Activated CD4-positive, CD25-positive, alpha-beta regulatory T cell (primary cell): Measurements from ENCODE around the gene TPRX1.
"Not testable (repeated sequence)": the region's sequence is repeated elsewhere in the genome, so short reads cannot be mapped to it uniquely, and the experiment has no call there.

Experiments used
- DNase-seq, 4 experiments: peaks; one replicate each; lab custom pipeline; 2025; lab: John Stamatoyannopoulos, UW

Gene TPRX1

DNA sequence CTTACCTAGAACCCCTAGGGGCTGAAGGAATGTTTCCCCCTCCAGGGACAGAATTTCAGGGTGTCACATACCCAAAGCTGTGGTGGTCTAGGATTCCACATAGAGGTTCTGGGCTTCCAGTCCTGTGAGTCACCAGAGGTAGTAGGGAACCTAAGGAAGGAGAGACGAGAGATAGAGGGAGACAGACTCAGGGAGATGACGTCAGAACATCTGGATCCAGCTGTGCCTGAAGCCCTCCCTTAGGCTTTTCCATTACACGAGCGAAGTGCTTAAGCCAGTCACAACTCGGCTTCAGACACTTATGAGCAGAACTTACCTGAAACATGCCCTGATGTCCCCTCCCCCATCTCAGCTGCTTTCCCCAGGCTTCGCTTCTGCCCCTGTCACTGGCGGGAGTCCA, 37.7 kb downstream of the TPRX1 start:
- no peak for DNase-seq

DNA sequence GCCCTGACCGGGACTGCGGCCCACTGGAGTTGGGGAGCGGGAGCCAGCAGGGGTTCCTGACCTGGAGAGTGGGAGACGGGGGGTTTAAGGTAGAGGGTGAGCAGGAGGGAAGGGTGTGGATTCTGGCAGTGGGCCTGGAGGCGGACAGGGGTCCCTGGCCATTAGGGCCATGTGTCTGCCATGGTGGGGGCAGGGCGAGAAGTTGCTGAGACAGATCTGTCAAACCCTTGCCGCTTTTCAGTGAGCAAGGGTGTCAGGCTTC, 38.1 kb downstream of the TPRX1 start:
- DNase-seq, result no peak

DNA sequence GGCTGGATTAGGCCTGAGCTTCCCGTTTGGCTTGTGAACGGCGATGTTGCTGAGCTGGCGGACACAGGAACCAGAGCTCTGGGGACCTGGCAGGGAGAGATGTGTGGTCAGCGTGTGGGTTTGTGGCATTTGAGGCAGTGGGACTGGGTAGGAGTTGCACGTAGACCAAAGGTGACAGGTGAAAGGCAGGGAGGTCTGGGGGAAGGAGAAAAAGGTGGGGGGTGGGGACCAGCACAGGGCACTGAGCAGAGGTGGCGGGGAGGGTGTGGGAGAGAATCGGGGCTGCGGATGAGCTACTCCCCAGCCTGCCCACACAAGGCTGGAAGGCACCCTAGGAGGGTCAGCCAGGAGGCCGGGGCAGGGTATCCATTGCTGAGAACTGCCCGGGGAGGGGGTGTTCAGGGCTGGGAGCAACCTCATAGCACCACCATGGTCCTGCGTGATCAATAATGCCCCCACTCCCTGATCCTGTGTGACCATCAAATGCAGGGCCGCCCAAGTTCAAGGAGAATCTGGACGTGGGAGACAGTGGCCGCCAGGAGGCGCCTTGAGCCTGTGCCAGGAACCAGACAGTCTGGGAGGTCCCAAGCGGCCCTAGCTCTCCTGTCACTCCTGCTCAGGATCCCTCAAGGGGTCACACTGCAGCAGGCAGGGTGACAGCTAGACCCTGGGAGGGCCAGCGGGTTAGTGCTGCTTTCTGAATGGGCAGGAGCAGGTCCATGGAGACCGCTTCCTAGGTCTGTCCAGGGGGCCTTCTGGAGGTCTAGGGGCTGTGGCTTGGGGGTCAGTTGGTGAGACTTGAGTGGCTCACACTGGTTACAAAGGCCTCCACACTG, 38.6 kb downstream of the TPRX1 start:
- no peak for DNase-seq

DNA sequence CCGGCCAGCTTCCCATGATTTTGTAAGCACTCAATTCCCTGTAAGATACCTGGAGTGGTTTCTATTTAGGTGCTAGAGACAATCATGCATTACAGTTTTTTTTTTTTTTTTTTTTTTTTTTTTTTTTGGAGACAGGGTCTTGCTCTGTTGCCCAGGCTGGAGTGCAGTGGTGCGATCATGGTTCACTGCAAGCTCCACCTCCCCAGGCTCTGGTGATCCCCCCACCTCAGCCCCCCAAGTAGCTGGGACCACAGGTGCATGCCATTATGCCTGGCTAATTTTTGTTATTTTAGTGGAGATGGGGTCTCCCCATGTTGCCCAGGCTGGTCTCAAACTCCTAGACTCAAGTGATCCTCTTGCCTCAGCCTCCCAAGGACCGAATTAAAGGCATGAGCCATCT, 39.6 kb downstream of the TPRX1 start:
- not testable (repeated sequence) for DNase-seq

DNA sequence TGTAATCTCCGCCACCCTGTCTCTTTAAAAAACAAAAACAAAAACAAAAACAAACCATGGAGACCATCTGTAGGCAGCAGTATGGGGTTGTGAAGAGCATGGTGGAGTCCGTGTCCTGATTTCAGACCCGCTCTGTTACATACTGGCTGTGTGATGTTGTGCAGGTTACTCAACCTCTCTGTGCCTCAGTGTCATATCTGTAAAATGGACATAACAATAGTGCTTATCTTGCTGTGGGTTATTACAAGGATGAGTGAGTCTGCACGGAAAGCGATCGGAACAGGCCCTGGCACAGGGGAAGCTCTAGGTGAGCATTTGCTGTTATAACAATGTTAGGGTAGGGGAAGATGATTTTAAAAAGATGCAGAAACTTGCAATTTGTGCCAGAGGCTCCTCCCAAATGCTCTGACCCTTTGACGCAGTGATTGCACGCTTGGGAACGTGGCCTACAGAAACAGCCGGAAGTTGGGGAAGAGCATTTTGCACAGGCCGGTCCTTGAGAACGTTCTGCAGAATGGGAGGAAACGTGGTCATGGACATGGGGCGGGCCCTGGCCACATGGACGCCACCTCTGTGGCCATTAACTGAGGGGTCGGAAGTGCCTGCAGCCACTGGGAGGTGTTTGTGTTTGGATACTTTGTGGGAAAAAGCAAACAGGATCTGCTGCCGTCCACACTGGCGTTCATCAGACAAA, 41.6 kb downstream of the TPRX1 start:
- DNase-seq, result no peak

DNA sequence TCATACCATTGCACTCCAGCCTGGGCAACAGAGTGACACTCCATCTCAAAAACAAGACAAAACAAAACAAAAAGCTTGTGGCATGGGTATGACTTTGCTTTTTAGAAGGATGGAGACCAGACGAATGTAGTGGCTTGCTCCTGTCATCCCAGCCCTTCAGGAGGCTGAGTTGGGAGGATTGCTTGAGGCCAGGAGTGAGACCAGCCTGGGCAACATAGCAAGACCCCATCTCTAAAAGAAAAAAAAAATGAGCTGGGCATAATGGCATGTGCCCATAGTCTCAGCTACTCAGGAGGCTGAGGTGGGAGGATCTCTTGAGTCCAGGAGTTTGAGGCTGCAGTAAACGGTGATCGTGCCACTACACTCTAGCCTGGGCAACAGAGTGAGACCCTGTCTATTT, 42.2 kb downstream of the TPRX1 start:
- no peak for DNase-seq

DNA sequence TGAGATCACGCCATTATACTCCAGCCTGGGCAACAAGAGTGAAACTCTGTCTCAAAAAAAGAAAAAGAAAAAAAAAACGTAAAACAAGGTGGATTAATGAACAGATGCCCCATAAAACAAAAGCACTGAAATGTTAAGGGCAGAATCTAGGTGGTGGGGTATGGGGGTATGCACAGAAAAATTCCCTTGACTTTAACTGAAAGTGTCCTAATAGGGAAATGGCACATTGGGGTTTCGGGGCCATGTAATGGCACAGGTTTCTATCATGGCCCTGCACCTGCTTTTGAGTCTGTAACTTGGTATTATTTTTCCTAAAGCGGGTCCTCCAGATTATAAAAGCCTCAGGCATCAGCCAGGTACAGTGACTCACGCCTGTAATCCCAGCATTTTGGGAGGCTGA, 42.8 kb downstream of the TPRX1 start:
- no peak for DNase-seq

DNA sequence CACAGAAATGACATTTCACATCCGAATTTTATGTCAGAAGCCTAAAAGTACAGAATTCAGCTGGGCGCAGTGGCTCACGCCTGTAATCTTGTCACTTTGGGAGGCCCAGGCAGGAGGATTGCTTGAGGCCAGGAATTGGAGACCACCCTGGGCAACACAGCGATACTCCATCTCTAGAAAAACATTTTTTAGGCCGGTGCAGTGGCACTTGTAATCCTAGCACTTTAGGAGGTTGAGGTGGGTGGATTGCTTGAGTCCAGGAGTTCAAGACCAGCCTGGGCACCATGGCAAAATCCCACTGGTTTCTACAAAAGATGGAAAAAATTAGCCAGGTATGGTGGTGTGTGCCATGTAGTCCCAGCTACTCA, 43.7 kb downstream of the TPRX1 start:
- no peak for DNase-seq

DNA sequence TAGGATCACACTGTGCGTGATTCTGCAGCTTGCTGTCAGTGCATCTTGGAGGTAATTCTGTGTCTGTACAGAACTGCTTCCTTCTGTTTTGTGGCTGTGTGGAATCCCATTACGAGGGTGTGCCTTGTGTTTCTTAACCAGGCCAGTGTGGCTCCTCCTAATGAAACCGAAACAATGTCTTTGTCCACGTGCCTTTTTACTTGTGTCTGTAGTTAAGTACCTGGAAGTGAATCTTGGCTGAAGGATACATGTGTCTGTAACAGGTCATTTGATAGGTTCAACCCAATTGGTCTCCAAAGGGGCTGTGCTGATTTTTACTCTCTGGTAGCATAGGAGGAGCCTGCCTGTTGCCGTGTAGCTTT, 45.9 kb downstream of the TPRX1 start:
- no peak for DNase-seq

DNA sequence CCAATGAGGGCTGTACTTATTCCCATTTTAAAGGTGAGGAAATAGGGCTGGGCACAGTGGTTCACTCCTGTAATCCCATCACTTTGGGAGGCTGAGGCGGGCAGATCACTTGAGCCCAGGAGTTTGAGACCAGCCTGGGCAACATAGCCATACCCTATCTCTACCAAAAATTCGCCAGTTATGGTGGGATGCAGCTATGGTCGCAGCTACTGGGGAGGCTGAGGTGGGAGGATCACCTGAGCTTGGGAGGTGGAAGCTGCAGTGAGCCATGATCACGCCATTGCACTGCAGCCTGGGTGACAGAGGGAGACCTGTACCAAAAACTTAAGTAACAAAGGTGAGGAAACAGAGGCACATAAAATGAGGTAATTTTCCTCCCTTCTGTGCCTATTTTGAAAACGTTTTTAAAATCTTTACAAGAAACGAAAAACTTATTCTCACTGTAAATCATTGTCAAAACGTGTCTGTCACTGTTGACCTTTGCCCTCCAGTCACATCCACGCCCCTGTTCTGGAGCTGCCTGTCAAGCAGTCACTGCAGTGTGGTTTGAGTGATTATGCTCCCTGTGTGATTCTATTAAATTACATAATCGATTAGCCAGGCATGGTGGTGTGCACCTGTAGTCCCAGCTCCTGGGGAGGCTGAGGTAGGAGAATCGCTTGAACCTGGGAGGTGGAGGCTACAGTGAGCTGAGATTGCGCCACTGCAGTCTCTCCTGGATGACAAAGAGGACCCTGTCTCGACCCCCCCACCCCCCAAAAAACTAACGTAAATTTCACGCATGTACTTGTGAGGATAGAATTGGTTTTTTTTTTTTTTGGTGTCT, 46.5 kb downstream of the TPRX1 start:
- DNase-seq, result no peak

DNA sequence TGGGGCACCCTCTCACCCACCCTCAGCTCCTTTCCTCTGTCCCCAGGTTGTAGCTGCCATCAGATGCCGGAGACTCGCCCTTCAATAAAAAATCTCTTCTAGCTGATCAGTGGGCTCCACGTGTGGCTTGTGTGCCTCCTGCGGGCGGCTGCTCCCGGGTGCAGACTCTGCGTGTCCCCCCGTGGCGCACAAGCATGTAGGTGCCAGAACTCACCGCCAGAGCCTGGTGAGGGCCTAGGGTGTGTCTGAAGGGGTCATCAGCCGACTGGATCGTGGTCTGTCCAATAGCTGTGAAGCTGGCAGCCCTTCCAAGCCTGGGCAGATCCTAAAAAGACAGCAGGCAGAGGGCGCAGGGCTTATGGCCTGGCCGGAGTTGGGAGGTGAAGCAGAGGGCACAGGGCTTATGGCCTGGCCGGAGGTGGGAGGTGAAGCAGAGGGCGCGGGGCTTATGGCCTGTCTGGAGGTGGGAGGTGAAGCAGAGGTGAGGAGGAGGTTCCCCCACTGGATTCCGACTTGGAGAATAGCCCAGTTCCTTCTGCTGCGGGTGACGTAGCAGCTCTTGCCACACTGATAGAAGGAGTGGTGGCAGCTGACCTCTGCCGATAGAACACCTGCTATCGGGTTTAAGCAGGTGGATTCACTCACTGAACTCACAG, 47.3 kb downstream of the TPRX1 start:
- DNase-seq, result no peak

DNA sequence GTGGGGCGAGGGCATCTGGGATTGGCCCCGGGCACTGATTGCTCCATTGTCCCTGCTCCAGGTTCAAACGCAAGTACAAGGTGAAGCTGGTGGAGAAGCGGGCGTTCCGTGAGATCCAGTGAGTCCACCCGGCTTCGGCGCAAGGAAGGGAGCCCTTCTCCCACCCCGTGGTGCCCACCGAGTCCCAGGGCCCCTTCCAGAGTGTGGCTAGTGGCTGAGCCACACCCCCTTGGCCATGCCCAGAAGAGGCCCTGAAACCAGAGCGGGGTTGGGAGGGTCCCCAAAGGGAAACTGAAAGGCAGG, 47.8 kb downstream of the TPRX1 start:
- no peak for DNase-seq

DNA sequence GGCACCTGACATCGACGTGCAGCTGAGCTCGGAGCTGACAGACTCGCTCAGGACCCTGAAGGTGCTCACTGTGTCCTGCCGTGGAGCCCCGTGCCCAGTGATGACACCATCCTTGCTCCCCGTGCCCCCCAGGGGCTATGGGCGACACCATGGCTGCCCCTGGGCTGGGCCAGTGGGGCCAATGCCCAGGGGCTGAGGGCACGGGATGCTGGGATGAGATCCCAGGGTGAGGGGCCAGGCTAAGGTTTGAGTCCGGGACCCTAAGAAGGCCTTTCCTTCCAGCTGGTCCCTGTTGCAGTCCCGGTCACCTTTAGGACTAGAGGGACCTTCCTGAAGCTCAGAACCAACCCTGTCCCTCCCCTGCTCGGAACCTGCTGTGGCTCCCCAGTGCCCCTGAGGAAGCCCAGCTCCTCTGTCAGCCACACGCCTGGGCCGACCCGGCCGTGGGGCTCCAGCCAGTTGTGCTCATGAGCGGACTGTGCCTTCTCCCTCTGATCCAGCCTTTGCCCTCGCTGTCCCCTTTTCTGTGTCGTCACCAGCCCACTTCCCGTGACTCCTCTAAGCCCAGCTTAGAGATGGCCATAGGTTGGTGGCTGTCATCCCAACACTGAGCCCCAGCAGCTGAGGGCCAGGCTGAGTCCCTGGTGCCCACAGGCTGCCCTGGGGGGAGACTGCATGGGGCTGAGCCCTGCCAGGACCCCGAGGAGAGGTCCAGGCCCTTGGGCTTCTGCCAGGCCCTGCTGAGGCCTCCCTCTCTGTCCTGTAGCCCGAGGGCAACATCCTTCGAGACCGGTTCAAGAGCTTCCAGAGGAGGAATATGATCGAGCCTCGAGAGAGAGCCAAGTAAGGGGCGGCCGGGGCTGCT, 48.4 kb downstream of the TPRX1 start:
- no peak for DNase-seq

DNA sequence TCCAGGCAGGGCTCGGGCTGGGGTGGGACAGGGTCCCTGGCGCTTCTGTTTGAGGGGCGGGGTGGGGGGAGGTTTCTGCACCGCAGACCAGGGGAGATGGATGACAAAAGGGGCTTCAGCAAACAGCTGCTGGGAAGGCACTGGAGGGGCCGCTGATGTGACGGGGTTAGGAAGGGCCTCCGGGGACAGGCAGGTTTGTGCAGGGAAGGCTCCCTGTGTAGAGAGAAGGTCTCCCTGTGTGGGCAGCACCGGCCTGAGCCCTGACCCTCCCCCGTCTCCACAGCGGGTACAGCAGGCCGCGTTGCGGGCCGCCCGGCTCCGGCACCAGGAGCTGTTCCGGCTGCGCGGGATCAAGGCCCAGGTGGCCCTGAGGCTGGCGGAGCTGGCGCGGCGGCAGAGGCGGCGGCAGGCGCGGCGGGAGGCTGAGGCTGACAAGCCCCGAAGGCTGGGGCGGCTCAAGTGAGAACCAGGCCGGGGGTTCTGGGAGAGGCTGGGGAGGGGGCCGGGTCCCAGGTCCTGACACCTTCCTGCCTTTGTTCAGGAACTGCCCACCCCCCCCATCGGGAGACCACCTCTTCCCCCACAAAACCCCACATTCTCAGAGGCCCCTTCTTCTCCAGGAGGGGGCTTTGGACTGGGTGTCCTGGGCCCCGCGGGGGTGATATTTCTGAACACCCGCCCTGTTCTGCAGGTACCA, 49.1 kb downstream of the TPRX1 start:
- no peak for DNase-seq

DNA sequence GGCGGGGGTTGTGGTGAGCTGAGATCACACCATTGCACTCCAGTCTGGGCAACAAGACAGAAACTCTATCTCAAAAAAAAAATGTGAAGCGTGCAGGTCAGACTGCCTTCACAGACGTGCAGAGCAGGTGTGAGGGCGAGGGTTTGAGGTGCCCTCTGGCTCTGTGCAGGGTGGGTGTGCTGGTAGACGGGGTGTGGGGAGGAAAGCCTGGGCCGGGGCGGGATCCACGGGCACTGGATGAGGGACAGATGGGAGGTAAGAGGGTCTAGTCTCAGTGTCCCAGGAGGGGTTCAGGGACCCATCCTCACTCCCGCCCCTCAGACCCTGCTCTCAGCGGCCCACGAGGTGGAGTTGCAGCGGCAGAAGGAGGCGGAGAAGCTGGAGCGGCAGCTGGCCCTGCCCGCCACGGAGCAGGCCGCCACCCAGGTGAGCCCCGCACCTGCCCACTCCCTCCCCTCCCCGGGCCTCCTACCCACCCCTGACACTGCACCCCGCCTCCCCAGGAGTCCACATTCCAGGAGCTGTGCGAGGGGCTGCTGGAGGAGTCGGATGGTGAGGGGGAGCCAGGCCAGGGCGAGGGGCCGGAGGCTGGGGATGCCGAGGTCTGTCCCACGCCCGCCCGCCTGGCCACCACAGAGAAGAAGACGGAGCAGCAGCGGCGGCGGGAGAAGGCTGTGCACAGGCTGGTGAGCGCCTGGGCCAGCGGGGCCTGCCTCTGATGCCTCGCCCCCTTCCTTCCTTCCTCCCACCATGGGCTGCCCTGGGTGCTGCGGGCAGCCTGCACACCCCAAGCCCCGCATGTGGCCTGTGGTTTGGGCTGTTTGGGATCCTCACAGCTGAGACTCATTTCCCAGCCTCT, 49.9 kb downstream of the TPRX1 start:
- no peak for DNase-seq

DNA sequence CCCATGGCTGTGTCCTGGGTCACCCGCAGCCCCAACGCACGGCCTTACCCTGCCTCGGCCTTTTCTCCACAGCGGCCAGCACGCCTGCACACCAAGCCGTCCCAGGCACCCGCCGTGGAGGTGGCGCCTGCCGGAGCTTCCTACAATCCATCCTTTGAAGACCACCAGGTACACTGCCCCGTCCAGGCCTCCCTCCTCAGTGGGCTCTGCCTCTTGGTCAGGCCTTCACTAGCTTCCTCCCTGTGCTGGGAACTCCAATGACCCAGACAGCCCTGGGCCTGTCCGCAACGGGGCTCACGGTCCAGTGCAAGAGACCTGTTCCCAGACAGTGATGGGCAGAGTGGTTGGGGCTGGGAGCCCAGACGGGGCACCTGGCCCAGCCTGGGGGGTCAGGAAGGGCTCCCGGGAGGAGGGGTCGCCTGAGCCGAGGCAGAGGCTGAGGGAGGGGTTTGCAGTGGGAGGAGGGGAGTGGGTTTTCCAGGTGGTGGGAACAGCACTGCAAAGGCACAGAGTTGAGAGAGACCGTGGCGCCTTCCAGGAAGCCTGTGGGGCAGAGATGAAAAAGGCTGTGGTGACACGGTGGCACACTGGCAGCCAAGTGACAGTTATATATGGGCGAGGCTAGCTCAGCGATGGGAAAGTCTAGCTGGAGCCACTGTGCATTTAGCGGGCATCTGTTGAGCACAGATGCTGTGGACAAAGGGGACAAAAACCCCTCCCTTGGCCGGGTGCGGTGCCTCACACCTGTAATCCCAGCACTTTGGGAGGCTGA, 51.7 kb downstream of the TPRX1 start:
- DNase-seq, result no peak
